ENCODE measurements around the gene WDR88.
"Not testable (repeated sequence)": the region's sequence is repeated elsewhere in the genome, so short reads cannot be mapped to it uniquely, and the experiment has no call there.

Gene WDR88

DNA sequence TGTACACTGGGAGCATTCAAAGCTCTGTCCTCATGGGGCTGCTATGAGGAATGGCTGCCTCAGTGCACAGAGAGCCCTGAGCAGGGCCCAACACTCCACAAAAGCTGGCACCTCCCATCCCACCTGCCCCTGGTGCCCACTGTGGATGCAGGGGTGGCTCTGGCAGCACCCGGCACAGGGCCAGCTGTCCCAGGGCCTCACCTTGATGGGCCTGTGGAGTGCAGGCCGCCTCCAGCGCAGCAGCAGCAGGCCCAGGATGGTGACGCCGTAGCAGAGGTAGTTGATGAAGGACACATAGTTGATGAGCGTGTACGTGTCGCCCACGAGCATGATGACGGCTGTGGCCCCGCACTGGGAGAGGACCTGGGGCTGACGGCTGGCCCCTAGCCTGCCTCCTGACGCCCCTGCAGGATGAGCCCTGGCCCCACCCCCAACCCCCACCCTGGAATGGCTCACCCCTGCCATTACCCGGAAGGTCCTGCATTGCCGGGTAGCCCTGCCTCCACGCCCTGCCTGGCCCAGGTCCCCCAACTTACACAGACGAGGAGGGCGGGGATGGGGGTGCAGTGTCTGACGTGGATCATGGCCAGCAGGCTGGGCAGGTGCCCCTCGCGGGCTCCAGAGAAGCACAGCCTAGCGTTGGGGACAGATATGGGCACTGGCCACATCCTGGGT lies 78.5 kb downstream of the WDR88 start:
- DNase-seq (ENCODE audit: low read depth in 2 of 2): no peak

DNA sequence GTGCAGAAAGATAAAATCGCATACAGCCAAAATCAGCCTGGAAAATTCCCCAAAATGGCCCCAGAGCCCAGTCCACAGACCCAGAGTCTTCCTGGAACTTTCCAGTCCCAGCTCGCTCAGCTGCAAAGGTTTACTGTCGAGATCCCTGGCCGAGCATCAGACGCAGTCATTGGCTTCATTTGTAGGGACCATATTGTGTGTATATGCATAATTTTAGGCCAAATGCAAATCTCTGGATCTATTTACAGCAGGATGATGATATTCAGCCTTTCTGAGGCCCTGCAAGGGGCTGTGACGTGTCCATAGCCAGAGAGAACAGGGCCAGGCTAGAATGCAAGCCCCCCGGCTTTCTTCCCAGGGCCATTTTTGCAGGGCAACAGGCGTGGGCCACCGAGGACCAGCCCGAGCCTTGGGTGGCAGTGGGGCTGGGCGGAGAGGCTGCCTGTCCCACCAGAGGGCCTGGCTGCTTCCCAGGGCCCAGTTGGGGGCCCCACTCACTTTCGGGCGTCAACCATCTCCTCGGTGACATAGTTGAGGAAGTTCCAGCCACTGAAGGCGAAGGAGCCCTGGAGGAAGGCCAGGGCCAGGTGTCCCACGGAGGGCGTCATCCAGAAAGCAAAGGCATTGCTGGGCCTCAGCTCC lies 80.0 kb downstream of the WDR88 start:
- DNase-seq (ENCODE audit: low read depth in 2 of 2): no peak

DNA sequence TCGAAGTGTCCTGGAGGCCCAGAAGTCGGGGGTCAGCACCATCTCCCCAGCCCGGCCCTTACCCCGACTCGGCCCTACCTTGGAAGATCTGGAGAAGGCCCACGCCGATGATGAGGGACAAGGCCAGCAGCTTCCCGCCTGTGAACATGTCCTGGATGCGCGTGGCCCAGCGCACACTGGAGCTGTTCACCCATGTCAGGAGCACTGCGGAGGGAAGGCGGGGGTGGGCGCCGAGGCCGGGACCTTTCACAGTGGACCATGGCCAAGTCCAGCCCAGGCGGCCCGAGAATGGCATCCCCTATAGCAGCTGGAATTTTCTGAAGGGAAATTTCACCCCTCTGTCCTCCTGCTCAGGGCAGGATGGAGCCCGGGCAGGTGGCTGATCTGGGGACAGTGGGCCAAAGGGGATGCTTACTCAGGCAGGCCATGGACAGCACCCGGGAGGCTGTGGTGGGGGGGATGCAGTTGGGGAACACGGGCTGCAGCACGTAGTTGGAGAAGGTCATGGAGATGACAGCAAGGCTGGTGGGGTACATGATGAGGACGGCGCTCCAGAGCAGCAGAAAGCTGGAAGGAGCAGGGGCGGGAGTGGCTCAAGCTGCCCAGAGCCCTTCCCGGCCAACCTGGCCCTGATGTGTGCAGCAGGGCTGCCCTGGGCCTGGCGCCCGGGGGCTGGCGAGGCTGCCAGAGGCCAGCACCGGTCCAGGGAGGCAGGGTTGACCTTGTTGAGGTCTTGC lies 80.7 kb downstream of the WDR88 start:
- DNase-seq (ENCODE audit: low read depth in 2 of 2): no peak

DNA sequence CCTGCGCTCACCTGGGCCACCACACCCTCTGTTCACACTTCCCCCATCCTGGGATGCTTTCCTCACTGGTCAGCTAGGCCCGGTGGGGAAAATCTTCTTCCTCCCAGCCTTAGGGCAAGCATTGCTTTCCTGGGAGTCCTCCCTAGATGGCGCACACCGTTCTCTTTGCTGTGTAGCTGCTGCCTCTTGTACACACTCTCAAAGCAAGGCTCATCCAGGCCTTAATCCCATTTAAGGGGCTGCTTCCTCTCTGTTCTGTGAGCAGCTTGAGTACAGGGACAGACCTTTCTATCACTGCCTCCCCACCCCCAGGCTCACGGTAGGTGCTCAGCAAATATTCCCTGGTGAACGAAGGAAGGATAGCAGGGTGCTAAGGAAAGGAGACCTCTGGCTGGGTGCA lies 82.7 kb downstream of the WDR88 start:
- DNase-seq (ENCODE audit: low read depth in 2 of 2): no peak

DNA sequence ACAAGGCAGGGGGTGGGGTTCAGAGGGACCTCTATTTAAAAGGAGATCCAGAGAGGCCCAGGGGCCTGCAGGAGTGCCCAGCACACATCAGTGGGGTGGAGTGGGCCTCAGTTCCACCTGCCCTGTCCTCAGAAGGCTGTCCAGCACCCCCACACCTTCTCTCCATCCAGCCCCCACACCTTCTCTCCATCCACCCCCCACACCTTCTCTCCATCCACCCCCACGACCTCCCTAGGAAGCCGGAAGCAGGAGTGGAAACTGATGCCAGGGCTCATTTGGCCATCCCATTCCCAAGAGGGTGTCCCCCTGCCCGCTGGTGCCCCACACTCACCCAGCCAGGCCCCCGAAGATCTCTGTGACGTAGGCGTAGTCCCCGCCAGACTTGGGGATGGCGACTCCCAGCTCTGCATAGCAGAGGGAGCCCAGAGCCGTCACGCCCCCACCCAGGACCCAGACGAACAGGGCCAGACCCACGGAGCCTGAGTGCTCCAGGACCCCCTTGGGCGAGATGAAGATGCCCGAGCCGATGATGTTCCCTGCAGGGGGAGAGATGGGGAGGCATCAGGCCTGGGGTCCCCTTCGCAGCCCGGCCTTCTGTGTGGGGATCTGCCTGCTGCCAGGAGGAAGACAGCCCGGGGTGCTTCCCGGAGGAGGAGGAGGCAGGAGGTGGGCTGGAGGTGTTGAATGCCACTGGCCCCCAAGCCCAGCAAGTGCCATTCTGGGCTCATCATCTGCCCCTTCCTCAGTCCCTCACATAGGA lies 83.7 kb downstream of the WDR88 start:
- no peak for DNase-seq (ENCODE audit: low read depth in 2 of 2)

DNA sequence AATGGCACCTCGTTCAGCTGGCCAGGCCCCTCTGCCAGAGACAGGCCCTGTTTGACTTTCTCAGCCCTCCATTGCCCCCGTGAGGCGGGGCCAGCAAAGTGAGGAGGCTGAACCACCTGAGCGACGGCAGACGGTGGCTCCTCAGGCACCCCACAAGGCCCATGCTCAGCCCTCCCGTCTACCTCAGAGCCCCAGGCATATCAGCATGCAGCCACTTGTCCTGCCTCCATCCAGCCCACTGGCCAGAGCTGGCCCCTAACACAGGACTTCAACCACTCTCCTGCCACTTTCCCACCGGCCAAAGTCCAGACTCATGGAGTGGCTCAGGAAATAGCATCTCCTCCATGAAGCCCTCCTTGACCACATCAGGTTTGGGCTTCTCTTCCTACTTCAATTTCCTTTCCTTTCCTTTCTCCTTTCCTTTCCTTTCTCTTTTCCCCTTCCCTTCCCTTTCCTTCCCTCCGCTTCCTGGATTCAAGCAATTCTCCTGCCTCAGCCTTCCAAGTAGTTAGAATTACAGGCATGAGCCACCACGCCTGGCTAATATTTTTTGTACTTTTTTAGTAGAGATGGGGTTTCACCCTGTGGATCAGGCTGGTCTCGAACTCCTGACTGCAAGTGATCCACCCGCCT lies 84.4 kb downstream of the WDR88 start:
- no peak for DNase-seq (ENCODE audit: low read depth in 2 of 2)

DNA sequence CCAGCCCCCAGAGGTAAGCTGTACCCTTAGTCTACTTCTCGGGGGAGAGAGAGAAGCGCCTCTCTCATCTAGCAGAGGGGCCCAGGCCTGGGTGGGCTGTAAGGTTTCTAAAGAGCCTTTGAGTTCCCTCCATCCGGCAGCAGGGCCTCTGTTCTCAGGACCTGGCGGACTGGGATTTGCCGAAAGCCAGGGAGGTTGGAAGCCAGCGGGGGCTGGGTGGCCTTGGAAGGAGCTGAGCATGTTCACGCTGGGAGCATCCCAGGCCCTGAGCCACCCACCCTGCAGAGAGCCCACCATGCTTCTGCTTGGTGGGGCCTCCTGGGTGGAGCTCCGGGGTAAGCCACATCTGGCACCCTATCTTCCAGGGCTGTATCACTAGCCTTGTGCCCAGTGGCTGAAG lies 86.0 kb downstream of the WDR88 start:
- DNase-seq (ENCODE audit: low read depth in 2 of 2): no peak

DNA sequence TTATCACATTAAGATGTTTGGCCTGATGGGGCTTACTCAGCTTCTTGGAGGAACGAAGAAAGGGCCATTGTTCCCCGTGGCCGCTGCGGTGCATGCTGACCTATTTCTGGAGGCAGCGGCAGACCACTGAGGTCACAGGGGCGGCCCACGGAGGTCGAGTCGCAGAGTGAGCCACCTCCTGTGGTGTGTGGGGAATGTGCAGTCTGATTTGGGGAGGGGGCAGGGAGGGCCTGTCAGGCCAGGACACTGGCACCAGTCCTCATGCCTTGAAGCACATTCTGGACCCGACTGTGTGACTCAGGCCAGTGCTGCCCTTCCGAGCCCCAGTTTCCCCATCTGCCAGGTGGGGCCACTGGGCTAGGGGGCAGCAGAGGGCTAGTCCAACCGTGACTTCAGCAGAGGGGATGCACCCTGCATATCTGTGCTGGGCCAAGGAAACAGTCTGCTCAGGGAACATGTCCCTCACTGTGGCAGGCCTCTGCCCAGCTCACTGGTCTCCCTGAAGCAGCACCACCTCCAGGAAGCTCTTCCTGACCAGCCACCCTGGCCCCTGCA lies 87.4 kb downstream of the WDR88 start:
- no peak for DNase-seq (ENCODE audit: low read depth in 2 of 2)

DNA sequence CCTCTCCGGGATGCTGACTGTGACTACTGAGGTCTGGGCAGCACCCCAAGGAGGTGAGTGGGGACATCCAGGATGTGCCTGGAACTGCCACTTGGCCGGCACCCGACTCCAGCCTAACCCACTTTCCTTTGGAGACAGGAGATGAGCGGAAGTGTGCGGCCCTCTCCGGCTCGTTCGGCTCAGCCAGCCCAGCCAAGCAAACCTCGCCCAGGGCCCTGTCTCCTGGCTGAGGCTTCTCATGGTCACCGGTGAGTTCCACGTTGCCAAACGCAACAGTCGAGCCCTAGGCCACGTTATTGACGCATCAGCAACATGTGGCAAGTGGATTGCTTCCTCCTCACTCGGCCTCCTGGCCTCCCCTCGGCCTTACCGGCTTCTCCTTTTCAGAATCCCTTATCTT lies 88.2 kb downstream of the WDR88 start:
- no peak for DNase-seq (ENCODE audit: low read depth in 2 of 2)

DNA sequence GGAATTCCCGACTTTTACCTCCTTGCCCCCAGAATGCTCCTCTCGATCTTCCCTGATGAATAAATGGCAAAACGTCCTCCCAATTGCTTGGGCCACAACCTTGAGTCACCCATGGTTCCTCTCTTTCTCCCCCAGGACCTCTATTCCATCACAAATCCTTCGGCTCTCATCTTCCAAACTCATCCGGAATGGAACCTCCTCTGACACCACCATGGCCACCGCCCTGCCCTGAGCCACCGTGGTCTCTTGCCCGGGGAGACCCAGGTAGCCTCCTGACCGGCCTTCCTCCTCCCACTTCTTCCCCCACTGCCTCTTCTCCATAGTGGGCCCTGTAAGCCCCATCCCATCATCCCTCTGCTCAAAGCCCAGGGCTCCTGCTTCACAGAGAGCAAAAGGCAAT lies 88.8 kb downstream of the WDR88 start:
- no peak for DNase-seq (ENCODE audit: low read depth in 2 of 2)

DNA sequence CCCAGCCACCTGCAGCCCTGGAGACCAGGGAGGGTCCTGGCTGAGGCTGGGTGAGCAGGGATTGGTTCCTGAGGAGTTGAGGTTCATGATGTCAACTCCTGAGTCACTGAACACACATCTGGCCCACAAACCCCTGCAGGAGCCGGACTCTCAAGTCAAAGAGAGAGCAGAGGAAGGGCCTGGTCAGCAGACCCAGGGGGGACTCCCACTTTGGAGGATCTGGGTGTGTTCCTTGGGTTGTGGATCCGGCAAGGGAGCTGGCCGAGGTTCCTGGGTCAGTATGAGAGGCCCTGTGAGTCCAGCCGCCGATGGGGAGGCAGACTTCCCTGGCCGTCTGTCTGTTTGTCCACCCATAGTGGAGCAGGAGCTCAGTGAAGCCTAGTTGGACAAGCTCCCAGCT lies 89.7 kb downstream of the WDR88 start:
- DNase-seq (ENCODE audit: low read depth in 2 of 2): no peak

DNA sequence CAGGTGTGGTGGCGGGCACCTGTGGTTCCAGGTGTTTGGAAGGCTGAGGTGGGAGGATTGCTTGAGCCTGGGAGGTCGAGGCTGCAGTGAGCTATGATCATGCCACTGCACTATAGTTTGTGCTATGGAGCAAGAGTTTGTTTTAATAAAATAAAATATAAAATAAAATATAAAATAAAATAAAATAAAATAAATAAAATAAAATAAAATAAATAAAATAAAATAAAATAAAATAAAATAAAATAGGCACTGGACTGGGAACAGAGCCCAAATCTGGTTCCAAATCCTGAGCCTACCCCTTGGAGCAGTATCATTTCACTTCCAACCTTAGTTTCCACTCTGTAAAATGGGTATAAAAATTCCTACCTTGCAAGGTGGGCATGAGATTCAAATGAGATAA lies 90.3 kb downstream of the WDR88 start:
- not testable (repeated sequence) for DNase-seq (ENCODE audit: low read depth in 2 of 2)

DNA sequence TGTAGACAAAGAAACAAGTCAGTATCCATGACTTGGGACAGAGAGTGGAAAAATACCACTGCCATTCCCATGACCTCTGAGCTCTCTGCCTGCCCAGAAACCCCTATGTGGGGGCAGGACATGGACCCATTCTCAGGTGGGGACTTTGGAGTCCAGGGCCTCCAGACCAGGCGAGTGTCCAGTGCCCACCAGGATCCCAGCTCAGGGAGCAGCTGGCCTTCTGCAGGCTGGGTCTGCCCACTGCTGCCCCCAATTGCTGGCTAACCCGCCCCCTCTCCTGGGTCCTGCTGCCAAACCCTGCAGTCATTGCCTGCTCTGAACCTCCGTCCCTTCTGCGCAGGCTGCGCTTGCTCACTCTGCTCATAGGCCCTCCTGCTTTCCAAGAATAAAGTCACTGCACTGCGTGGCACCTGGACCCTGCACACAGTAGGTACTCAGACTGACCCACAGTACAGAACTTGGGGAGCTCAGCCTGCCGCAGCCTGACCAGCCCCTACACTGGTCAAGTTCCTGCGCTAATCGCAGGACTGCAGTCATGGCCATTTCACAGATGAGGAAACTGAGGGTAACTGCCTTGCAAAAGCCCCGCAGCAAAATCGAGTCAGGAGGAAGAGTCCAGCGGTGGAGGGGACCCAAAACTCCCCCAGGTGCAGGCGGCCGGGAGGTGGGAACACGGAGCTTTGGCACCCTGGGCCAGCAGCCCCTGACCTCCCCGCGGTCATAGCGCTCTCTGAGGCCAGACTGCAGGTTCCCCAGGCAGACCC lies 93.0 kb downstream of the WDR88 start:
- DNase-seq (ENCODE audit: low read depth in 2 of 2): no peak
